GM12878 (cell line): ENCODE data around the gene KRT82. TPM values are rescaled to one million over a fixed set of nuclear protein-coding genes. Genes with fewer than 3 reads are reported as not detected.

ENCODE experiments used
- ATAC-seq: fragments of 200-7000 bp; cut with Tn5 transposase; 3 replicates; pipeline ENCODE4 v1.9.1; 2020; ENCODE audit warnings: mild to moderate bottlenecking, moderate library complexity
- BruUV-seq: library from RNA; stranded (reverse); fragments of 400-500 nt; replicated peaks from 2 replicates; lab custom pipeline; 2021; lab: Mats Ljungman, UMichigan
- CTCF ChIA-PET: fragments of 300-600 bp; sonication (Branson Sonifier 250); formaldehyde crosslinking; extraction: SDS; loops from one replicate; lab custom pipeline; 2021; ENCODE audit warnings: inconsistent platforms; lab: Yijun Ruan, JAX
- POLR2A ChIA-PET: fragments of 350-600 bp; formaldehyde crosslinking; extraction: SDS; loops from one replicate; lab custom pipeline; 2021; ENCODE audit warnings: inconsistent platforms; lab: Charles Lee
- RAD21 ChIA-PET: fragments of 300-600 bp; sonication (Branson Sonifier 250); formaldehyde crosslinking; loops from one replicate; lab custom pipeline; 2023; ENCODE audit warnings: antibody characterized with exemption; ENCODE audit not compliant: unreplicated experiment; lab: Charles Lee
- SMC1A ChIA-PET: fragments of 300-600 bp; sonication (Branson Sonifier 250); formaldehyde crosslinking; loops from one replicate; lab custom pipeline; 2023; ENCODE audit not compliant: unreplicated experiment, uncharacterized antibody; lab: Charles Lee
- DNase-seq: peaks from one replicate; pipeline ENCODE4 v3.0.0-alpha.2; 2011; ENCODE audit warnings: low read depth, low spot score
- FAIRE-seq: peaks from 3 replicates; lab custom pipeline; 2011; peaks lifted over from hg19 to GRCh38; lab: Jason Lieb, UNC
- H2AFZ ChIP-seq: 2 replicates; pipeline ENCODE4 v1.6.0; 2011; ENCODE audit warnings: low read depth, low read length, control low read depth; ENCODE audit not compliant: control insufficient read depth
- H3K27ac ChIP-seq: 2 replicates; pipeline ENCODE4 v1.5.1; 2011; ENCODE audit warnings: control low read depth; ENCODE audit not compliant: control insufficient read depth, insufficient read depth
- H3K27me3 ChIP-seq, 2 experiments: replicated peaks in 1 of 2; 2 replicates each; pipeline versions ENCODE4 v1.6.0 to v1.6.1; 2011; ENCODE audit warnings: low read length in 1 of 2; ENCODE audit not compliant: control insufficient read depth in 2 of 2, insufficient read depth in 2 of 2
- H3K36me3 ChIP-seq, 2 experiments: 2 replicates each; pipeline ENCODE4 v1.5.1; 2011; ENCODE audit warnings: low read length in 1 of 2; ENCODE audit not compliant: control insufficient read depth in 2 of 2, insufficient read depth in 2 of 2
- H3K4me1 ChIP-seq: 2 replicates; pipeline ENCODE4 v1.6.1; 2011; ENCODE audit warnings: mild to moderate bottlenecking, low read length, moderate library complexity, mixed read lengths; ENCODE audit not compliant: control insufficient read depth, insufficient read depth
- H3K4me2 ChIP-seq: 2 replicates; pipeline ENCODE4 v1.6.0; 2011; ENCODE audit warnings: control low read depth; ENCODE audit not compliant: control insufficient read depth, insufficient read depth
- H3K4me3 ChIP-seq: fragments of 200-600 bp; sonication (generic); 2 replicates; pipeline ENCODE4 v1.5.1; 2016
- H3K79me2 ChIP-seq: 2 replicates; pipeline ENCODE4 v1.6.0; 2011; ENCODE audit warnings: low read length; ENCODE audit not compliant: control insufficient read depth, insufficient read depth
- H3K9ac ChIP-seq: 2 replicates; pipeline ENCODE4 v1.8.0; 2011; ENCODE audit warnings: low read length, control low read depth, mixed read lengths; ENCODE audit not compliant: control insufficient read depth, insufficient read depth
- H3K9me3 ChIP-seq: replicated peaks from 3 replicates; pipeline ENCODE4 v1.5.1; 2011; ENCODE audit warnings: mild to moderate bottlenecking, low read length; ENCODE audit not compliant: control insufficient read depth, insufficient read depth
- H4K20me1 ChIP-seq: 2 replicates; pipeline ENCODE4 v1.6.0; 2011; ENCODE audit not compliant: control insufficient read depth, insufficient read depth
- CBX5 ChIP-seq: sonication (generic); IDR thresholded peaks from 2 replicates; pipeline ENCODE4 v1.6.1; 2016; ENCODE audit warnings: low read depth, moderate library complexity, mild to moderate bottlenecking, inconsistent platforms
- CREB1 ChIP-seq: IDR thresholded peaks from 2 replicates; pipeline ENCODE4 v1.6.1; 2012; ENCODE audit warnings: low read depth, mild to moderate bottlenecking, inconsistent platforms
- DPF2 ChIP-seq: fragments of 450-650 bp; IDR thresholded peaks from 2 replicates; pipeline ENCODE4 v1.6.1; 2017; ENCODE audit warnings: mild to moderate bottlenecking
- EZH2 ChIP-seq: IDR thresholded peaks from 2 replicates; pipeline ENCODE4 v1.6.1; 2012; ENCODE audit warnings: low read depth, mild to moderate bottlenecking, control low read depth, inconsistent platforms, low read length, borderline replicate concordance; ENCODE audit not compliant: control insufficient read depth
- FOXK2 ChIP-seq: fragments of 450-650 bp; IDR thresholded peaks from 2 replicates; pipeline ENCODE4 v1.6.1; 2017; ENCODE audit warnings: mild to moderate bottlenecking, moderate library complexity
- HCFC1 ChIP-seq: fragments of 150-350 bp; IDR thresholded peaks from 2 replicates; pipeline ENCODE4 v1.6.1; 2014; ENCODE audit warnings: low read length
- HDGF ChIP-seq: fragments of 450-650 bp; IDR thresholded peaks from 2 replicates; pipeline ENCODE4 v1.6.1; 2016; ENCODE audit warnings: antibody characterized with exemption
- JUNB ChIP-seq: IDR thresholded peaks from 2 replicates; pipeline ENCODE4 v1.6.1; 2016; ENCODE audit warnings: antibody characterized with exemption, mild to moderate bottlenecking
- KLF5 ChIP-seq: fragments of 450-650 bp; IDR thresholded peaks from 2 replicates; pipeline ENCODE4 v1.6.1; 2014; ENCODE audit warnings: mild to moderate bottlenecking; ENCODE audit not compliant: partially characterized antibody
- MEF2B ChIP-seq: fragments of 450-650 bp; IDR thresholded peaks from 2 replicates; pipeline ENCODE4 v1.6.1; 2018; ENCODE audit warnings: mild to moderate bottlenecking, moderate library complexity; ENCODE audit not compliant: partially characterized antibody, poor library complexity, severe bottlenecking
- MXI1 ChIP-seq: fragments of 150-350 bp; IDR thresholded peaks from 2 replicates; pipeline ENCODE4 v1.6.1; 2011; ENCODE audit warnings: low read depth, mild to moderate bottlenecking, inconsistent platforms, low read length, improper control_type of control experiment
- PML ChIP-seq: IDR thresholded peaks from 2 replicates; pipeline ENCODE4 v1.6.1; 2012; ENCODE audit warnings: low read length, inconsistent platforms
- POLR2A ChIP-seq: IDR thresholded peaks from 2 replicates; pipeline ENCODE4 v1.6.1; 2011; ENCODE audit warnings: low read depth, mild to moderate bottlenecking, low read length
- SREBF1 ChIP-seq: IDR thresholded peaks from 2 replicates; pipeline ENCODE4 v1.6.1; 2012; ENCODE audit warnings: mild to moderate bottlenecking, low read length
- SUZ12 ChIP-seq: fragments of 200-600 bp; sonication (generic); IDR thresholded peaks from one replicate; pipeline ENCODE4 v1.6.1; 2018; ENCODE audit warnings: antibody characterized with exemption, mild to moderate bottlenecking; ENCODE audit not compliant: unreplicated experiment
- WRNIP1 ChIP-seq: IDR thresholded peaks from 2 replicates; pipeline ENCODE4 v1.6.1; 2011; ENCODE audit warnings: low read depth, low read length, improper control_type of control experiment, borderline replicate concordance
- WGBS: methylation state at CpG from one replicate; pipeline ENCODE4 v1.1.6; 2016; ENCODE audit warnings: low lambda C conversion rate; ENCODE audit not compliant: insufficient replicate concordance, insufficient coverage; ENCODE audit errors: missing lambda C conversion rate; 5-methylcytosine and 5-hydroxymethylcytosine counted together
- in situ Hi-C: fragments of 300-500 bp; cut with MboI; formaldehyde crosslinking; loops from 9 replicates; pipeline ENCODE4 v1.14.3; 2018; ENCODE audit warnings: mixed read lengths
- intact Hi-C: fragments of 100-400 bp; cut with micrococcal nuclease; formaldehyde crosslinking; loops from one replicate; pipeline ENCODE4 v1.14.2; 2022; ENCODE audit not compliant: unreplicated experiment
- polyA plus RNA-seq, 11 experiments: library from polyadenylated mRNA; depleted of rRNA in 4 of 11; unstranded in 6 of 11; stranded (reverse) in 5 of 11; fragments of >200 nt; fragmentation: Nextera tagmentation in 4 of 11; fragmentation: Illumina TruSeq in 1 of 11; extraction: Ambion mirVana in 4 of 11; extraction: Trizol in 1 of 11; gene quantifications; 1 replicate in 1 of 11; 2 replicates in 10 of 11; pipeline versions ENCODE4 v1.2.1 to v1.2.3, GENCODE V29; 2011 to 2016; ENCODE audit warnings: inconsistent platforms in 2 of 11, missing spikeins in 2 of 11, low read depth in 1 of 11
- total RNA-seq, 4 experiments: library from RNA; depleted of rRNA in 3 of 4; stranded (reverse); fragments of >200 nt in 3 of 4; fragmentation: Illumina TruSeq in 1 of 4; extraction: Trizol in 1 of 4; gene quantifications; 2 replicates each; pipeline versions ENCODE4 v1.2.1 to v1.2.3, GENCODE V29; 2013 to 2021
- TF ChIP-seq, protein P1 (sequence below): fragments of 450-650 bp; IDR thresholded peaks from 2 replicates; pipeline ENCODE4 v1.6.1; 2016; ENCODE audit warnings: mild to moderate bottlenecking

The KRT82 gene
- total and polyA plus RNA-seq, 10 of the 15 experiments (the other 5 are each of a cell fraction or from before 2014, with no cell fraction given) = not detected

DNA sequence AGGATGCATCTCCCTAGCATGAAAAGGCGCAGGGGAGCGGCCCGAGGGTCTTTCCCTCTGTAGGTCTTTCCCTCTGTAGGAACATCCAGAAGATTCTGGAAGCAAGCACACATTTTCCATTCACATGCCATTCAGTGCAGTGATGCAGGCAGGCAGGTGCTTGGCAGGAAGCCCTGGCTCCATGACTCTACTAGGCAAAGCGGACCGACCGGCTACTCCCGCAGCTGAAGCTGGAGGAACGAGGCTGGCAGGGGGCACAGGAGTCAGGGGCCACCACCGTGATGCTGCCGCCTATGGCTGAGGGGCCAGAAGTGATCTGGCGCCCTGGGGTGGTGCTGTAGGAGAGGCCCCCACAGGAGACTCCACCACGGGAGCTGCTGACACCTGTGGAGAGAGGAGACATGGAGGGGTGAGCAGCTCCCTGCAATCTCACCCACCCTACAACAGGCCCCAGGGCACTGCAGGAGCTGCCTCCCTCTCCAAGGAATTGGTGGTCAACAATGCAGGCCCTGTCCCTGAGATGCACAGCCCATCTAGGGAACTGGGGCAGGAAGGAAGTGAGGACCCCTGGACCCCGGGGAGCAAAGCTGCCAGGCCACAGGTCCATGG lies 45.4 kb downstream of the KRT82 start:
- no peaks in the 10 kb centered on the region for H3K36me3 ChIP-seq
- ATAC-seq (no peak), DNase-seq (no peak), FAIRE-seq (no peak)
- in situ Hi-C loops = no loop called here
- H4K20me1 ChIP-seq = no peaks in the 10 kb centered on the region; the same call in 1 of the 2 replicates
- intact Hi-C loops = no loop called here
- H3K79me2 ChIP-seq = no peaks in the 10 kb centered on the region
- no peak overlapping the region for H3K9ac ChIP-seq
- TF ChIP-seq PML (no peak), FOXK2 (no peak), KLF5 (no peak), CREB1 (no peak), CBX5 (no peak), POLR2A (no peak), EZH2 (no peak), WRNIP1 (no peak), SREBF1 (no peak), MXI1 (no peak), JUNB (no peak), HDGF (no peak), SUZ12 (no peak), DPF2 (no peak), HCFC1 (no peak), MEF2B (no peak)
- TF ChIP-seq, protein P1, sequence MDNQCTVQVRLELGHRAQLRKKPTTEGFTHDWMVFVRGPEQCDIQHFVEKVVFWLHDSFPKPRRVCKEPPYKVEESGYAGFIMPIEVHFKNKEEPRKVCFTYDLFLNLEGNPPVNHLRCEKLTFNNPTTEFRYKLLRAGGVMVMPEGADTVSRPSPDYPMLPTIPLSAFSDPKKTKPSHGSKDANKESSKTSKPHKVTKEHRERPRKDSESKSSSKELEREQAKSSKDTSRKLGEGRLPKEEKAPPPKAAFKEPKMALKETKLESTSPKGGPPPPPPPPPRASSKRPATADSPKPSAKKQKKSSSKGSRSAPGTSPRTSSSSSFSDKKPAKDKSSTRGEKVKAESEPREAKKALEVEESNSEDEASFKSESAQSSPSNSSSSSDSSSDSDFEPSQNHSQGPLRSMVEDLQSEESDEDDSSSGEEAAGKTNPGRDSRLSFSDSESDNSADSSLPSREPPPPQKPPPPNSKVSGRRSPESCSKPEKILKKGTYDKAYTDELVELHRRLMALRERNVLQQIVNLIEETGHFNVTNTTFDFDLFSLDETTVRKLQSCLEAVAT = no peak
- H3K27me3 ChIP-seq = no peaks in the 10 kb centered on the region
- 44% methylated on average over 13 of the region's 13 CpGs for WGBS
- peaks cover 12% of the 10 kb centered on the region for H3K4me1 ChIP-seq
- no TSS peak for BruUV-seq
- ChIA-PET RAD21 (no interaction called here), POLR2A (no interaction called here), CTCF (interaction anchor here (0.6 to 2.2 kb wide), 7 partner anchors 8 to 510 kb away, joined by 3 to 21 read pairs (median 4); no protein-coding TSS in a partner anchor), SMC1A (no interaction called here)
- H3K4me2 ChIP-seq = no peak overlapping the region
- no peak overlapping the region for H2AFZ ChIP-seq
- H3K27ac ChIP-seq = no peak overlapping the region
- H3K9me3 ChIP-seq = no peaks in the 10 kb centered on the region
- no peak overlapping the region for H3K4me3 ChIP-seq
